Keratinocyte (primary cell): ENCODE data around the gene MERTK. TPM values are rescaled to one million over a fixed set of nuclear protein-coding genes. Genes with fewer than 3 reads are reported as not detected.

Experiments
- DNase-seq: peaks from one replicate; pipeline ENCODE4 v3.0.0-alpha.2; 2011; ENCODE audit warnings: low read depth, missing footprints, low spot score
- FAIRE-seq: peaks from 2 replicates; lab custom pipeline; 2011; peaks lifted over from hg19 to GRCh38; lab: Jason Lieb, UNC
- H2AFZ ChIP-seq: 2 replicates; pipeline ENCODE4 v1.6.0; 2012; ENCODE audit warnings: low read length, control low read depth, inconsistent platforms; ENCODE audit not compliant: control insufficient read depth
- H3K27ac ChIP-seq: 2 replicates; pipeline ENCODE4 v1.5.1; 2011; ENCODE audit warnings: low read length; ENCODE audit not compliant: control insufficient read depth, insufficient read depth
- H3K27me3 ChIP-seq: 3 replicates; pipeline ENCODE4 v1.6.0; 2011; ENCODE audit warnings: low read length; ENCODE audit not compliant: control insufficient read depth, insufficient read depth; ENCODE audit errors: extremely low read depth
- H3K36me3 ChIP-seq, 2 experiments: 2 replicates in 1 of 2; 3 replicates in 1 of 2; pipeline ENCODE4 v1.5.1; 2011; ENCODE audit warnings: low read length in 2 of 2, mild to moderate bottlenecking in 1 of 2; ENCODE audit not compliant: control insufficient read depth in 2 of 2, insufficient read depth in 2 of 2; ENCODE audit errors: extremely low read depth in 1 of 2
- H3K4me1 ChIP-seq: 3 replicates; pipeline ENCODE4 v1.5.1; 2011; ENCODE audit warnings: low read length; ENCODE audit not compliant: control insufficient read depth, insufficient read depth; ENCODE audit errors: extremely low read depth
- H3K4me2 ChIP-seq: 3 replicates; pipeline ENCODE4 v1.6.0; 2011; ENCODE audit warnings: low read depth, low read length; ENCODE audit not compliant: control insufficient read depth, insufficient read depth; ENCODE audit errors: extremely low read depth
- H3K4me3 ChIP-seq, 3 experiments: fragments of 200-600 bp in 1 of 3; sonication (generic) in 1 of 3; 2 replicates in 2 of 3; 3 replicates in 1 of 3; pipeline ENCODE4 v1.5.1; 2011 to 2016; ENCODE audit warnings: low read length in 3 of 3, mild to moderate bottlenecking in 3 of 3, control low read depth in 2 of 3, inconsistent platforms in 1 of 3, low read depth in 1 of 3, mixed read lengths in 1 of 3, mixed run types in 1 of 3, moderate library complexity in 1 of 3; ENCODE audit not compliant: control insufficient read depth in 2 of 3, insufficient read depth in 2 of 3; ENCODE audit errors: extremely low read depth in 1 of 3
- H3K79me2 ChIP-seq: 2 replicates; pipeline ENCODE4 v1.6.0; 2012; ENCODE audit warnings: low read length; ENCODE audit not compliant: control insufficient read depth, insufficient read depth
- H3K9ac ChIP-seq: 3 replicates; pipeline ENCODE4 v1.6.0; 2011; ENCODE audit warnings: low read length; ENCODE audit not compliant: control insufficient read depth, insufficient read depth; ENCODE audit errors: extremely low read depth
- H3K9me1 ChIP-seq: 3 replicates; pipeline ENCODE4 v1.6.0; 2011; ENCODE audit warnings: low read length; ENCODE audit not compliant: control insufficient read depth, insufficient read depth; ENCODE audit errors: extremely low read depth
- H3K9me3 ChIP-seq: 2 replicates; pipeline ENCODE4 v1.5.1; 2012; ENCODE audit warnings: low read depth, low read length; ENCODE audit not compliant: control insufficient read depth
- H4K20me1 ChIP-seq: 3 replicates; pipeline ENCODE4 v1.6.0; 2011; ENCODE audit warnings: low read length; ENCODE audit not compliant: control insufficient read depth, insufficient read depth; ENCODE audit errors: extremely low read depth
- EZH2 ChIP-seq: IDR thresholded peaks from one replicate; pipeline ENCODE4 v1.6.1; 2012; ENCODE audit warnings: inconsistent platforms, mild to moderate bottlenecking, low read length, moderate library complexity
- dilution Hi-C: fragments of 300-500 bp; cut with MboI; formaldehyde crosslinking; loops from one replicate; pipeline ENCODE4 v1.7.0; 2020; ENCODE audit warnings: low sequenced_read_pairs; ENCODE audit not compliant: extremely low pct_ligation_motif_present
- polyA plus RNA-seq, 5 experiments: library from polyadenylated mRNA; depleted of rRNA in 3 of 5; stranded (reverse) in 3 of 5; stranded (forward) in 1 of 5; unstranded in 1 of 5; fragments of >200 nt; gene quantifications; 1 replicate in 1 of 5; 2 replicates in 3 of 5; 3 replicates in 1 of 5; pipeline versions ENCODE4 v1.2.1 to v1.2.3, GENCODE V29; 2011 to 2012; ENCODE audit warnings: missing spikeins in 2 of 5, low read depth in 1 of 5, low replicate concordance in 1 of 5
- TF ChIP-seq, protein P1 (sequence below), 3 experiments: IDR thresholded peaks in 1 of 3; conservative IDR thresholded peaks in 1 of 3; optimal IDR thresholded peaks in 1 of 3; 2 replicates in 2 of 3; 3 replicates in 1 of 3; pipeline versions ENCODE3 to v1.5.1; 2011; ENCODE audit warnings: low read length in 3 of 3, mild to moderate bottlenecking in 3 of 3, moderate library complexity in 2 of 3, control low read depth in 1 of 3, inconsistent platforms in 1 of 3; ENCODE audit not compliant: insufficient read depth in 2 of 3; ENCODE audit errors: extremely low read depth in 1 of 3

MERTK gene
- polyA plus RNA-seq, 1 donor (not counting 4 experiments of a cell fraction or from before 2014, with no cell fraction given) = 0.14 TPM

DNA sequence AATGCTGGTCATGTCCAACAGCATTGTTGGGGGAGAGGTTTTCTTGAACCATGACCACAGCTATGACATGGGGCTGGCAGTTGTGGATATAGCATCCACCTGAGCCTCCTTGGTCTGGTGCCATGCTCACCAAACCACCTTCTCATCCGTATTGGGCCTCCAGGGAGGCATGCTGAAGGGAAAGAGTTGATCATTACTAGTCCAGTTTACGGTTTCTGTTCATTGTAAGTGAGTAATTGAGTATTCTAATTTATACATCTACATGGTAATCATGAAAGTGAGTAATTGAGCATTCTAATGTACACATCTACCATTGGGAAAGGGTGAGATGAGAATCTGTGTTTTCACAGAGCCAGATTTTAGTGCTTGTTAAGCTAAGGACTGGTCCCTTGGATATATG is 163.4 kb downstream of the MERTK start:
- H3K9me3 ChIP-seq = no peaks in the 10 kb centered on the region
- DNase-seq (no peak), FAIRE-seq (no peak)
- peaks cover 44% of the 10 kb centered on the region for H3K79me2 ChIP-seq
- H3K27ac ChIP-seq = no peak overlapping the region
- peaks cover 10 to 21% of the 10 kb centered on the region in 2 experiments for H3K36me3 ChIP-seq
- H3K4me2 ChIP-seq = no peak overlapping the region
- no peak overlapping the region for H2AFZ ChIP-seq
- dilution Hi-C loops = no loop called here
- TF ChIP-seq EZH2 = no peak
- TF ChIP-seq, protein P1, sequence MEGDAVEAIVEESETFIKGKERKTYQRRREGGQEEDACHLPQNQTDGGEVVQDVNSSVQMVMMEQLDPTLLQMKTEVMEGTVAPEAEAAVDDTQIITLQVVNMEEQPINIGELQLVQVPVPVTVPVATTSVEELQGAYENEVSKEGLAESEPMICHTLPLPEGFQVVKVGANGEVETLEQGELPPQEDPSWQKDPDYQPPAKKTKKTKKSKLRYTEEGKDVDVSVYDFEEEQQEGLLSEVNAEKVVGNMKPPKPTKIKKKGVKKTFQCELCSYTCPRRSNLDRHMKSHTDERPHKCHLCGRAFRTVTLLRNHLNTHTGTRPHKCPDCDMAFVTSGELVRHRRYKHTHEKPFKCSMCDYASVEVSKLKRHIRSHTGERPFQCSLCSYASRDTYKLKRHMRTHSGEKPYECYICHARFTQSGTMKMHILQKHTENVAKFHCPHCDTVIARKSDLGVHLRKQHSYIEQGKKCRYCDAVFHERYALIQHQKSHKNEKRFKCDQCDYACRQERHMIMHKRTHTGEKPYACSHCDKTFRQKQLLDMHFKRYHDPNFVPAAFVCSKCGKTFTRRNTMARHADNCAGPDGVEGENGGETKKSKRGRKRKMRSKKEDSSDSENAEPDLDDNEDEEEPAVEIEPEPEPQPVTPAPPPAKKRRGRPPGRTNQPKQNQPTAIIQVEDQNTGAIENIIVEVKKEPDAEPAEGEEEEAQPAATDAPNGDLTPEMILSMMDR (optimal IDR thresholded peaks at IDR 0.05 in 1 of 3, IDR thresholded peaks at IDR 0.05 in 1 of 3, conservative IDR thresholded peaks at IDR 0.05 in 1 of 3; ENCODE audit: extremely low read depth in 1 of 3, insufficient read depth in 2 of 3, low read length in 3 of 3) = no peak
- no peaks in the 10 kb centered on the region for H4K20me1 ChIP-seq
- H3K9ac ChIP-seq = no peak overlapping the region
- H3K9me1 ChIP-seq = peaks cover 3% of the 10 kb centered on the region
- H3K27me3 ChIP-seq = no peaks in the 10 kb centered on the region
- peaks cover 12% of the 10 kb centered on the region for H3K4me1 ChIP-seq
- H3K4me3 ChIP-seq = no peak overlapping the region

DNA sequence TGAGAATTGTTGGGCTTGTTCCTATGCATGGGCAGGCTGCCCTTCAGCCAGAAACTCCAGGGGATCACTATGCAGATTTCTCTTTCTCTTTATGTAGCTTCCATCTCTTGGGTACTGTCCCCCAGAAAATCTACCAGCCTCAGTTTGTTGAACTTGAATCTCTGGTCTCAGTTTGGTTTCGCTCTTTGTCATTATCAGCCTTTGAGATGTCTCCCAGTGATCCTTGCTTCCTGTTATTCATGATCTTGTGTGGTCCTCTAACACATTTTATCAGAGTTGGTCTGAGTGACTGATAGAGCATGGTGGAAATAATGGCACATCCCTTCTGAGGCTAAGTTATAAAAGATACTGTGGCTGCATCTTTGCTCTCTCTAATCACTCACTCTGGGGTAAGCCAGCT is 164.5 kb downstream of the MERTK start:
- no peak overlapping the region for H2AFZ ChIP-seq
- H3K79me2 ChIP-seq = peaks cover 37% of the 10 kb centered on the region
- no peaks in the 10 kb centered on the region for H3K9me3 ChIP-seq
- H3K9ac ChIP-seq = no peak overlapping the region
- no peak for FAIRE-seq
- H3K4me3 ChIP-seq = no peak overlapping the region
- no peak for TF ChIP-seq EZH2
- TF ChIP-seq, protein P1 (optimal IDR thresholded peaks at IDR 0.05 in 1 of 3, IDR thresholded peaks at IDR 0.05 in 1 of 3, conservative IDR thresholded peaks at IDR 0.05 in 1 of 3; ENCODE audit: extremely low read depth in 1 of 3, insufficient read depth in 2 of 3, low read length in 3 of 3) = no peak
- H3K9me1 ChIP-seq = peaks cover 3% of the 10 kb centered on the region
- no peak overlapping the region for H3K27ac ChIP-seq
- H4K20me1 ChIP-seq = no peaks in the 10 kb centered on the region
- H3K4me1 ChIP-seq = peaks cover 10% of the 10 kb centered on the region
- dilution Hi-C loops = no loop called here
- H3K4me2 ChIP-seq = no peak overlapping the region
- H3K36me3 ChIP-seq = peaks cover 10 to 21% of the 10 kb centered on the region in 2 experiments
- no peak for DNase-seq
- H3K27me3 ChIP-seq = no peaks in the 10 kb centered on the region
